SK-N-MC (cell line): ENCODE measurements around the gene PPP2R3A.

ENCODE experiments used
- EZH2 ChIP-seq: fragments of 200-600 bp; sonication (generic); IDR thresholded peaks from one replicate; pipeline ENCODE4 v1.6.1; 2017; ENCODE audit warnings: antibody characterized with exemption
- FOXP2 ChIP-seq: optimal IDR thresholded peaks from 2 replicates; pipeline ENCODE3; 2011; ENCODE audit warnings: mild to moderate bottlenecking, moderate library complexity; ENCODE audit not compliant: insufficient read depth; ENCODE audit errors: extremely low read length, control extremely low read depth
- POLR2AphosphoS5 ChIP-seq: IDR thresholded peaks from 2 replicates; pipeline ENCODE4 v1.6.1; 2012; ENCODE audit warnings: mild to moderate bottlenecking, low read depth, low read length, borderline replicate concordance

- TF ChIP-seq FOXP2: no peak
- TF ChIP-seq EZH2: no peak
- TF ChIP-seq POLR2AphosphoS5: no peak
Measured at GRCh38 chr3:136152176-136152843, 186.8 kb downstream of the PPP2R3A start.
